Stimulated activated naive B cell treated with anti-CD40 and anti-IgM and Interleukin-4, amounts not matched to agents 10 μg/mL and 1 μg/mL and 100 μg/mL, for 72 hours (primary cell): ENCODE measurements around the gene CACNG4.

Experiments
- ATAC-seq, 2 donors: fragments of 150-1000 bp; cut with Tn5 transposase; replicated peaks; 2 replicates each; pipeline ENCODE4 v1.10.0; 2021; ENCODE audit warnings: moderate library complexity in 1 of 2
- DNase-seq: peaks from one replicate; pipeline ENCODE4 v3.0.0; 2021
- H3K27ac Mint-ChIP-seq: one replicate; pipeline ENCODE4 v1.8.0; 2022; ENCODE audit warnings: mild to moderate bottlenecking, mixed read lengths
- H3K27me3 Mint-ChIP-seq, 2 donors: one replicate each; pipeline ENCODE4 v1.8.0; 2022; ENCODE audit warnings: mixed read lengths in 2 of 2
- H3K36me3 Mint-ChIP-seq, 2 donors: one replicate each; pipeline ENCODE4 v1.8.0; 2022; ENCODE audit warnings: mixed read lengths in 2 of 2, mild to moderate bottlenecking in 1 of 2
- H3K4me1 Mint-ChIP-seq, 2 donors: one replicate each; pipeline ENCODE4 v1.8.0; 2022; ENCODE audit warnings: mixed read lengths in 2 of 2, mild to moderate bottlenecking in 1 of 2
- H3K4me3 Mint-ChIP-seq, 2 donors: one replicate each; pipeline ENCODE4 v1.8.0; 2022; ENCODE audit warnings: mild to moderate bottlenecking in 2 of 2, mixed read lengths in 2 of 2, moderate library complexity in 1 of 2
- H3K9me3 Mint-ChIP-seq, 2 donors: one replicate each; pipeline ENCODE4 v1.8.0; 2022; ENCODE audit warnings: mixed read lengths in 2 of 2, mild to moderate bottlenecking in 1 of 2

Gene CACNG4

DNA sequence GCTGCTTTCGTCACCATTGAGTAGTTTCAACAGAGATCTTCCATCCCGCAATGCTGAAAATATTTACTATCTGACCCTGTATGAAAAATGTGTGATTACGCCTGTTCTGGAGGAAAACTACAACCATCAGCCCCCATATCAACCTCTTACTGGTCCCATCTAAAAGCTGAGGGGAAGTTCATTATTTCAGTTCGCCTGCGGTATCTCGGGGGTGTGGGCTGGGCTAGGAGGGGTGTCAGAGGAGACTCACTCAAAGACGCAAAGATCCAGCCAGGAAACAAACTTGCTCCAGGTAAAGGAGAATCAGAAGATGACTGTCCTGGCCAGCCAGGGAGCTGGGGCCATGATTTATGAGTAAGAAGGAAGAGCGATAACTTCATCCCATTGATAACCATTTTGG, 93.5 kb downstream of the CACNG4 start:
- Mint-ChIP-seq H3K27ac (no peak overlapping the region), H3K4me3 (no peak overlapping the region), H3K36me3 (peaks cover 24 to 36% of the 10 kb centered on the region in 2 donors), H3K9me3 (peaks cover 4 to 9% of the 10 kb centered on the region in 2 donors), H3K4me1 (peaks cover 8 to 11% of the 10 kb centered on the region in 2 donors), H3K27me3 (no peaks in the 10 kb centered on the region)
- ATAC-seq (no peak), DNase-seq (no peak)

DNA sequence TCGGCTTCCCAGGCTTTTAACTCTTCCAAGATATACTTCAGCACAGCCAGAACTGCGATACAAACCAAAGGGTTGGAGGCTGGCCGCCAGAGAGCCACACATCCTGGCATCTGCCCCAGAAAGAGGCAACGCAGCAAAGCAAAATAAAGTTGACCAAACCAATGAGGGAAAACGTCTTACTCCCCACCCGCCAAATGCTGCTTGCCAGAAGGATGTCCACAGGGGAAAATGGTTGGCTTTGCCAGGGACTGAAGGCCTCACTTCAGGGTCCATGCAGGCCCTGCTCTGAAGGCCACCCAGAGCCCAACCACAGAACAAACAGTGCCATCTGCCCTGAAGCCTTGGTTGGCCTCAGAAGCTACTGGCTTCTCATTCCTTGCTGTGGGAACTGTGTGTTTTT, 94.9 kb downstream of the CACNG4 start:
- peaks cover 4 to 9% of the 10 kb centered on the region in 2 donors for H3K9me3 Mint-ChIP-seq
- H3K27ac Mint-ChIP-seq: no peak overlapping the region
- ATAC-seq (no peak), DNase-seq (no peak)
- H3K4me1 Mint-ChIP-seq: peaks cover 8 to 11% of the 10 kb centered on the region in 2 donors
- no peaks in the 10 kb centered on the region for H3K27me3 Mint-ChIP-seq
- H3K4me3 Mint-ChIP-seq: no peak overlapping the region
- peaks cover 31 to 45% of the 10 kb centered on the region in 2 donors for H3K36me3 Mint-ChIP-seq

DNA sequence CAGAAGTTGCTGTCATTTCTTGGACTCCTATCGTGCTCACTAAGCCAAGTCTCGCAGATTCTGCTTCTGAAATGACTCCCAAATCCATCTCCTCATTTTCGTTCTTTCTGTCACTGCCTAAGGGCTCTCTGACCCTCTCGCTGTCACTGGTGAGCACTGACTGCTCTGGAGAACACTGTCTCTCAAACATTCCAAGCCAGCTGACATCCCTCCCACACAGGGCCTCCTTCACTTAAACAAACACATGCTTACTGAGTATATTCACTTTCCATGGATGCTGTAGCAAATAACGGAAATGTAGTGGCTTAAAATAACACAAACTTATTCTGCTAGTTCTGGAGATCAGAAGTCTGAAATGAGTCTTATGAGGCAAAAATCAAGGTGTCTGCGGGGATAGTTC, 98.6 kb downstream of the CACNG4 start:
- DNase-seq (no peak), ATAC-seq (no peak)
- Mint-ChIP-seq H3K27ac (no peak overlapping the region), H3K36me3 (peaks cover 34 to 36% of the 10 kb centered on the region in 2 donors), H3K4me3 (no peak overlapping the region), H3K4me1 (no peaks in the 10 kb centered on the region), H3K27me3 (no peaks in the 10 kb centered on the region), H3K9me3 (peaks cover 0 to 6% of the 10 kb centered on the region in 2 donors)

DNA sequence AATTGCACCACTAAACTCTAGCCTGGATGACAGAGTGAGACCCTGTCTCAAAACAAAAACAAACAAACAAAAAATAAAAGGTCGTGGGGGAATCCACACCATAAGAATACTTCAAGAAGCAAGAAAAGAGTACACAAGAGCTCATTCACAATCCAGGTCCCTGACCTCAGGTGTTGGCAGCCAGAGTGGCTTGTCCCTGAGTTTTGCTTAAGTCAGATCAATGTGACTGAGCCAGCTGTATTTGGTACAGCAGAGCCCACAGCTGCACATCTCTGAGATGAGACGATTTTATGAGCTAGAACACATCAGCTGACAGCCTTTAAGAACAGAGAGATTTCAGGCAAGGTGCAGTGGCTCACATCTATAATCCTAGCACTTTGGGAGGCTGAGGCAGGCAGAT, 102.2 kb downstream of the CACNG4 start:
- DNase-seq (no peak), ATAC-seq (no peak)
- Mint-ChIP-seq H3K36me3 (peaks cover 27 to 31% of the 10 kb centered on the region in 2 donors), H3K4me3 (no peak overlapping the region), H3K27ac (no peak overlapping the region), H3K4me1 (no peaks in the 10 kb centered on the region), H3K27me3 (no peaks in the 10 kb centered on the region), H3K9me3 (no peaks in the 10 kb centered on the region)

DNA sequence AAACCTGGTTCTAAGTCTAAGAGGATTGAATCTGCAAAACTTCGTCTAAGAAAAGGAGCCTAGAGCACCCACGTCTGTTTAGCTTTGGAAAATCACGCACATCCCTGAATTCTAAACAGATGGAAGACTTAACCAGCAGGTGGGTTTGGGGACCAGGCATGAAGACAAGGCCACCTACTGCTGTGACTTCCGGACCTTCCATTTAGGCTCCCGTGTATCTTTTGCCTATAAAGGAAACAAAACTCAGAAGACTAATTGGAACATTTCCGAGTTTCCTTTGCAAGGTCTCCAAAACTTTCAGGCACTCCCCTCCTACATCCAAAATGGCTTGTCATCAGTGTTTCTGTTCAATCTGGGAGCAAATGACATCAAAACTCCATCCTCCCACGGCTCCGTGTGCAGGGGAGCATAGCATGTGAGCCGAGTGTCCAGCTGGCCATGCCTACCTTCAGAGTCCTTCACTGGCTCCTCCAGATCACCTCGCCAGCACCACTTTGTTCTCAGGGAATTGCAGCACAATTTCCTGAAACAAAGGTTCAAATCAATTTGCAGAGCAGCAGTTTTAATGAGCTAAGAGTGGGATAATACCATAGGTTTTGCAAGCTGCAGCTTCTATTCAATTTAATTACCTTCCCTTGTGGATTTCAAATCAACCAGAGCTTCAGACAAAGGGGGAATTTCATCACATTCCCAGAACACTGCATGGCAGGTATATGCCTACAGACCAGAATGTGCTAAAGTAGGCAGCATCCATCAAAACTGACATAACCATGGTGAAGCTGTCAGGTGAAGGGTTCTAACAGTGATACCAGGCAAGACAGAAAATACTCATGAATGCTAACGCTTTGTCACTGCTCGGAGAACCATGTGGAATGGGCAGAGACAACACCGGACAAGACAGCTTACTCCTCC, 103.3 kb downstream of the CACNG4 start:
- Mint-ChIP-seq H3K36me3 (peaks cover 25 to 27% of the 10 kb centered on the region in 2 donors), H3K27me3 (no peaks in the 10 kb centered on the region), H3K9me3 (no peaks in the 10 kb centered on the region), H3K4me3 (no peak overlapping the region), H3K27ac (no peak overlapping the region), H3K4me1 (no peaks in the 10 kb centered on the region)
- DNase-seq: no peak
- ATAC-seq: no peak

DNA sequence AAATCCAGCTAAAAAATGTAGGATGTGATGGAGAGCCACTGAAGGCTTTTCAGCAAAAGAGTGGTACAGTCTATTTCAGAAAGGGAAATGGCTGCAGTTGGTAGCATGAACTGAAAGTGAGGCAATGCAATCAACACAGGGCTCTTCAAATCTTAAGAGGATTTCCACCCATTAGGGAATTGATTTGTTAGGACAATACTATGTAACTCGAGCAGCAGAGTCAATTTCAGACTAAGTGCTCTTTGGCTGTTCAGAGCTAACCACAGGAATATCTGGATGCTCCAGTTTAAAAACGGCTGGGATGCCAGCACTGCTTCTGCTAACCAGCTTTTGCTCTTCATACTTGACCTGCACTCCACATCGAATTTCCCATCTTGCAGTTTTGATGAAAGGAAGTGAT, 104.5 kb downstream of the CACNG4 start:
- no peaks in the 10 kb centered on the region for H3K27me3 Mint-ChIP-seq
- peaks cover 18 to 20% of the 10 kb centered on the region in 2 donors for H3K36me3 Mint-ChIP-seq
- no peaks in the 10 kb centered on the region for H3K4me1 Mint-ChIP-seq
- H3K4me3 Mint-ChIP-seq: no peak overlapping the region
- DNase-seq: no peak
- no peak overlapping the region for H3K27ac Mint-ChIP-seq
- no peaks in the 10 kb centered on the region for H3K9me3 Mint-ChIP-seq
- no peak for ATAC-seq

DNA sequence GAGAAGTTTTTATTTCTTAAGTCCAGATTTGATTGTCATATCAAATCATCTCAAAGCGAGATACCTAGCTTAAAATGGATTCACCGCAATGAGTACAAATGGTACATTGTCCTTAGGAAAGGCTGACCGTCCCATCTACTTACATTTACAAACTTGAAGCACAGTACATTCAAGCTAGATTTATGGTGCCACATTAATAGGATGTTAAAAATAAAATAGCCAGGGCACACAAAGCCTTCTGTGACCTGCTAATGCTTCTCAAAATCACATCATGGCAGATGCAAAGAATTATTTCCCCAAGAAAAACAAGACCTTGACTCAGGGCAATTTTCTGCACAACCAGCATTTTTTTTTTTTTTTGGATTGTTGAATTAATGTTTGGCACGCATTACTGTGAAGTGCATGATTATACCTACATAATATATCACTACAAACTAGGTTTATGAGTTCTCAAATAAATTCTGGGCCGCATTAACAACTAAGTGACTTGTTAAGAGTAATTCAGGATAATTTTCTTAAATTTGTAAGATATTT, 105.2 kb downstream of the CACNG4 start:
- DNase-seq: no peak
- H3K27me3 Mint-ChIP-seq: no peaks in the 10 kb centered on the region
- H3K27ac Mint-ChIP-seq: no peak overlapping the region
- H3K4me1 Mint-ChIP-seq: no peaks in the 10 kb centered on the region
- peaks cover 15 to 19% of the 10 kb centered on the region in 2 donors for H3K36me3 Mint-ChIP-seq
- H3K4me3 Mint-ChIP-seq: no peak overlapping the region
- H3K9me3 Mint-ChIP-seq: no peaks in the 10 kb centered on the region
- ATAC-seq: no peak

DNA sequence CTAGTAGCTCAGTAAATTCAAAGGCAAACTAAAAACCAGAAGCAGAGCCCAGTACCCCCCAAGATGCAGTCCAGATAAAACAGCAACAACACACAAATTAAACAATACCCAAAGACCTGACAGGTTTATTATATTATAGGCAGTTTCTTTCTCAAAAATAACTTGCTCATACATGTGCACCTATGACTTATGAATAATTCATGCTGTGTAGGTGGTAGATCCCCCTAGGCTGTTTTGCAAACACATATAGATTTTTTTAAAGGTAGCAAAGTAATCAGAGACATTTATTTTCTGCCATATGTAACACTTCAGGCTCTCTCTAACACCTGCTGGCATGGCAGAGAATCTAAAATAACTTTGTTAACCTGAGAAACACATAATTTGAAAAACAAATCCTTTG, 107.1 kb downstream of the CACNG4 start:
- no peak for ATAC-seq
- H3K27me3 Mint-ChIP-seq: no peaks in the 10 kb centered on the region
- no peak overlapping the region for H3K27ac Mint-ChIP-seq
- no peak overlapping the region for H3K4me3 Mint-ChIP-seq
- no peaks in the 10 kb centered on the region for H3K4me1 Mint-ChIP-seq
- no peaks in the 10 kb centered on the region for H3K9me3 Mint-ChIP-seq
- DNase-seq: no peak
- H3K36me3 Mint-ChIP-seq: peaks cover 13 to 24% of the 10 kb centered on the region in 2 donors

DNA sequence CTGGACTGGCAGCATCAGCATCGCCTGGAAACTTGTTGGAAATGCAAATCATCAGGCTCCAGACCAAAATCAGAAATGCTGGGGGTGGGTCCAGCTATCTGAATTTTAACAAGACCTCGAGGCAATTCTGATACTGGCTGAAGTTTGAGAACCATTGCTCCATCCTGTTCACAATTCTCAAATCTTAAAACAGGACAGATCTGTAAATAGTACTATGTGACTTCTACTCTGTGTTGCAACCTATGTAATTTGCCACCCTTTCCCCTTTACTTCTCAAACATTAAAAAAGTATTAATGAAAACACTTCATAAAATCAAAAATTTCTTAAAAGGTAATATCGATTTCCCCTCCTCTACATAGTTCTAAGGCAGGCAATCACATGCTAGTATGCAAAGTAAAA, 108.4 kb downstream of the CACNG4 start:
- H3K9me3 Mint-ChIP-seq: no peaks in the 10 kb centered on the region
- no peak overlapping the region for H3K27ac Mint-ChIP-seq
- no peak overlapping the region for H3K4me3 Mint-ChIP-seq
- H3K4me1 Mint-ChIP-seq: no peaks in the 10 kb centered on the region
- DNase-seq (no peak), ATAC-seq (no peak)
- no peaks in the 10 kb centered on the region for H3K27me3 Mint-ChIP-seq
- peaks cover 10 to 25% of the 10 kb centered on the region in 2 donors for H3K36me3 Mint-ChIP-seq

GRCh38 chr17:67074781-67075180, 110.3 kb downstream of the CACNG4 start:
- DNase-seq (no peak), ATAC-seq (no peak)
- H3K27ac Mint-ChIP-seq: no peak overlapping the region
- peaks cover 10 to 26% of the 10 kb centered on the region in 2 donors for H3K36me3 Mint-ChIP-seq
- no peaks in the 10 kb centered on the region for H3K9me3 Mint-ChIP-seq
- no peak overlapping the region for H3K4me3 Mint-ChIP-seq
- no peaks in the 10 kb centered on the region for H3K4me1 Mint-ChIP-seq
- no peaks in the 10 kb centered on the region for H3K27me3 Mint-ChIP-seq

DNA sequence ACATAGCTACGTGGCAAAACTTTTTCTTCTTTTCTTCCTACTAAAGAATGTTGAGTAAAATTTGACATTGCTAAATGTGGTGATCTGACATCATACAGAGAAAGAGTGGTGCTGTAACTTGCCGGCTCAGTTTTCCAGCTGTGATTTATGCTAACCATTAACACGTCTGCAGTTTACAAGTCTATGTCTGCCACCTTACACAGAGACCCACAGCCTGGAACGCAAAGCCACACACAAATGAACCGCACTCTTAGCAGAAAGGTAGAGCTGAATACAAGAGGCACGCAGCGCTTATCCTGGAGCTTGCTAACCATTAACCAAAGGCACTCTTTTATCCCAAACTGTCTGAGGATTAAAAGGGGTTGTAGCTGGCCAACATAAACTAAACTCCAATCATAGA, 111.8 kb downstream of the CACNG4 start:
- ATAC-seq: no peak
- H3K27ac Mint-ChIP-seq: no peak overlapping the region
- DNase-seq: no peak
- peaks cover 1 to 5% of the 10 kb centered on the region in 2 donors for H3K4me1 Mint-ChIP-seq
- no peaks in the 10 kb centered on the region for H3K9me3 Mint-ChIP-seq
- H3K27me3 Mint-ChIP-seq: no peaks in the 10 kb centered on the region
- no peak overlapping the region for H3K4me3 Mint-ChIP-seq
- peaks cover 11 to 28% of the 10 kb centered on the region in 2 donors for H3K36me3 Mint-ChIP-seq

GRCh38 chr17:67078292-67078691, 113.8 kb downstream of the CACNG4 start:
- ATAC-seq: no peak
- Mint-ChIP-seq H3K36me3 (peaks cover 18 to 24% of the 10 kb centered on the region in 2 donors), H3K9me3 (no peaks in the 10 kb centered on the region), H3K27ac (no peak overlapping the region), H3K4me1 (peaks cover 7 to 17% of the 10 kb centered on the region in 2 donors), H3K4me3 (no peak overlapping the region), H3K27me3 (no peaks in the 10 kb centered on the region)
- no peak for DNase-seq

GRCh38 chr17:67079491-67079890, 115.0 kb downstream of the CACNG4 start:
- no peaks in the 10 kb centered on the region for H3K9me3 Mint-ChIP-seq
- DNase-seq (no peak), ATAC-seq (no peak)
- no peak overlapping the region for H3K4me3 Mint-ChIP-seq
- peaks cover 18 to 20% of the 10 kb centered on the region in 2 donors for H3K36me3 Mint-ChIP-seq
- H3K27ac Mint-ChIP-seq: no peak overlapping the region
- peaks cover 8 to 21% of the 10 kb centered on the region in 2 donors for H3K4me1 Mint-ChIP-seq
- no peaks in the 10 kb centered on the region for H3K27me3 Mint-ChIP-seq

DNA sequence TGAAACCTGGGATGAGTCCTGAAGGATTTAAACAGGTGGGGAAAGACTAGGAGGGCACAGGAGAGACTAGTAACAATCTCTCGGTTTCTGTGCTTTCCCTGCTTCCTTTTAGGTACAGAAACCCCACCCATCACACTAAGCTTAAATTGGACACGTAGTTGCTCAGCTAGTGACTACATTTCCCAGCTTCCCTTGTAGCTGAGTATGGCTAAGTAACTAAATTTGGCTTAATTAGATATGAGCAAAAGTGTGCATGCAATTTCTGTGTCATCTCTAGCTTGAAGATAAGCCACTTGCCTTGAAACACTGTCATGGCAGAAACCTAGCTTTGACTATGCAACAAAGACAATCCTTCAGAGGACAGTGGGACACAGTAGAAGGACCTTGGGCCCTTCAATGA, 116.3 kb downstream of the CACNG4 start:
- H3K36me3 Mint-ChIP-seq: peaks cover 22 to 30% of the 10 kb centered on the region in 2 donors
- H3K27me3 Mint-ChIP-seq: no peaks in the 10 kb centered on the region
- H3K27ac Mint-ChIP-seq: peak overlapping the region; percentile 59

GRCh38 chr17:67082107-67082506, 117.6 kb downstream of the CACNG4 start:
- H3K4me1 Mint-ChIP-seq: peaks cover 8 to 21% of the 10 kb centered on the region in 2 donors
- no peaks in the 10 kb centered on the region for H3K9me3 Mint-ChIP-seq
- H3K4me3 Mint-ChIP-seq: peak overlapping the region in 1 of 2 donors; percentile 14
- no peak for DNase-seq
- H3K36me3 Mint-ChIP-seq: peaks cover 22 to 33% of the 10 kb centered on the region in 2 donors
- peak; percentile 79 to 84 for ATAC-seq
- H3K27ac Mint-ChIP-seq: no peak overlapping the region
- H3K27me3 Mint-ChIP-seq: no peaks in the 10 kb centered on the region

More for the DNA sequence above, 116.3 kb downstream of the CACNG4 start:
- DNase-seq (no peak), ATAC-seq (no peak)
- no peaks in the 10 kb centered on the region for H3K9me3 Mint-ChIP-seq
- H3K4me3 Mint-ChIP-seq: no peak overlapping the region
- H3K4me1 Mint-ChIP-seq: peaks cover 8 to 21% of the 10 kb centered on the region in 2 donors
